ENCODE measurements around the gene UNC93B1. TPM values are rescaled to one million over a fixed set of nuclear protein-coding genes. Genes with fewer than 3 reads are reported as not detected.

Gene UNC93B1
- total RNA-seq, 4 donors from 2014 or later, result 16.6 to 38.4 (median 31.6) TPM

- DNase-seq (ENCODE audit: extremely low spot score), result no peak
- 93% methylated on average over 9 of the region's 18 CpGs for WGBS
- peaks cover 0 to 10% (median 7%) of the 10 kb centered on the region in 4 donors for H3K4me1 ChIP-seq
- H3K27me3 ChIP-seq, result no peaks in the 10 kb centered on the region
- no peak overlapping the region for H3K27ac ChIP-seq (replicated peaks in 1 of 4)
- no peak overlapping the region for H3K4me3 ChIP-seq
- TF ChIP-seq POLR2A (IDR thresholded peaks at IDR 0.05; ENCODE audit: low read depth) (no peak), EP300 (IDR thresholded peaks at IDR 0.05) (no peak), POLR2AphosphoS5 (IDR thresholded peaks at IDR 0.05) (no peak), CTCF (IDR thresholded peaks at IDR 0.05) (no peak)
- intact Hi-C loops (cut with DNase I), result no loop called here
- peaks cover 38 to 91% (median 69%) of the 10 kb centered on the region in 4 donors for H3K36me3 ChIP-seq
- H3K9me3 ChIP-seq, result no peaks in the 10 kb centered on the region
Observed at GRCh38 chr11:68050371-68050841, 46.5 kb upstream of the UNC93B1 start.

- Histone ChIP-seq H3K9me3 (no peaks in the 10 kb centered on the region), H3K27me3 (no peaks in the 10 kb centered on the region), H3K27ac (replicated peaks in 1 of 4) (no peak overlapping the region), H3K4me1 (peaks cover 0 to 10% (median 7%) of the 10 kb centered on the region in 4 donors), H3K36me3 (peaks cover 42 to 94% (median 75%) of the 10 kb centered on the region in 4 donors), H3K4me3 (no peak overlapping the region)
- TF ChIP-seq POLR2A (IDR thresholded peaks at IDR 0.05; ENCODE audit: low read depth), result no peak
- no peak for TF ChIP-seq EP300 (IDR thresholded peaks at IDR 0.05)
- TF ChIP-seq CTCF (IDR thresholded peaks at IDR 0.05), result no peak
- TF ChIP-seq POLR2AphosphoS5 (IDR thresholded peaks at IDR 0.05), result no peak
- DNase-seq (ENCODE audit: extremely low spot score), result no peak
- 91% methylated on average over 21 of the region's 40 CpGs for WGBS
- intact Hi-C loops (cut with DNase I), result no loop called here
Observed at GRCh38 chr11:68049509-68050370, 45.8 kb upstream of the UNC93B1 start.

GRCh38 chr11:68048681-68049508 is 45.0 kb upstream of the UNC93B1 start:
- Histone ChIP-seq H3K36me3 (peaks cover 49 to 97% (median 83%) of the 10 kb centered on the region in 4 donors), H3K27ac (replicated peaks in 1 of 4) (no peak overlapping the region), H3K4me1 (peaks cover 0 to 11% (median 9%) of the 10 kb centered on the region in 4 donors), H3K27me3 (no peaks in the 10 kb centered on the region), H3K9me3 (no peaks in the 10 kb centered on the region), H3K4me3 (no peak overlapping the region)
- DNase-seq (ENCODE audit: extremely low spot score), result no peak
- intact Hi-C loops (cut with DNase I), result no loop called here
- 89% methylated on average over 25 of the region's 35 CpGs for WGBS
- TF ChIP-seq POLR2AphosphoS5 (IDR thresholded peaks at IDR 0.05) (no peak), POLR2A (IDR thresholded peaks at IDR 0.05; ENCODE audit: low read depth) (no peak), CTCF (IDR thresholded peaks at IDR 0.05) (no peak), EP300 (IDR thresholded peaks at IDR 0.05) (no peak)

GRCh38 chr11:68047437-68048290 is 43.8 kb upstream of the UNC93B1 start:
- TF ChIP-seq POLR2AphosphoS5 (IDR thresholded peaks at IDR 0.05) (no peak), POLR2A (IDR thresholded peaks at IDR 0.05; ENCODE audit: low read depth) (no peak), CTCF (IDR thresholded peaks at IDR 0.05) (no peak), EP300 (IDR thresholded peaks at IDR 0.05) (no peak)
- Histone ChIP-seq H3K9me3 (no peaks in the 10 kb centered on the region), H3K36me3 (peaks cover 59 to 97% (median 87%) of the 10 kb centered on the region in 4 donors), H3K4me3 (no peak overlapping the region), H3K4me1 (peaks cover 0 to 23% (median 20%) of the 10 kb centered on the region in 4 donors), H3K27me3 (no peaks in the 10 kb centered on the region), H3K27ac (replicated peaks in 1 of 4) (no peak overlapping the region)
- 90% methylated on average over 28 of the region's 37 CpGs for WGBS
- DNase-seq (ENCODE audit: extremely low spot score), result no peak
- intact Hi-C loops (cut with DNase I), result no loop called here

Data from esophagus muscularis mucosa (tissue), 4 donors.